GM18517 (cell line): Measurements from ENCODE around the gene C1R.
"Not testable (repeated sequence)": the region's sequence is repeated elsewhere in the genome, so short reads cannot be mapped to it uniquely, and the experiment has no call there.

Source experiments
- ATAC-seq: cut with Tn5 transposase; IDR thresholded peaks from one replicate; pipeline ENCODE4 v1.9.1; 2021; ENCODE audit warnings: mild to moderate bottlenecking, moderate library complexity; ENCODE audit not compliant: unreplicated experiment

C1R gene

GRCh38 chr12:7039403-7039802, 52.8 kb downstream of the C1R start:
- no peak for ATAC-seq

- ATAC-seq, result no peak
Observed at GRCh38 chr12:7038591-7038990, 53.7 kb downstream of the C1R start.

GRCh38 chr12:7037411-7037810, 54.8 kb downstream of the C1R start:
- ATAC-seq, result not testable (repeated sequence)

GRCh38 chr12:7035463-7035862, 56.8 kb downstream of the C1R start:
- ATAC-seq, result no peak

- no peak for ATAC-seq
Observed at GRCh38 chr12:7034464-7034863, 57.8 kb downstream of the C1R start.

- no peak for ATAC-seq
Observed at GRCh38 chr12:7032990-7033389, 59.3 kb downstream of the C1R start.

- no peak for ATAC-seq
Observed at GRCh38 chr12:7031306-7031705, 60.9 kb downstream of the C1R start.
